Tibial nerve (tissue), 4 donors: Measurements from ENCODE around the gene DEFB114.

ENCODE experiments used
- EP300 ChIP-seq, 2 donors: sonication (generic); formaldehyde crosslinking; IDR thresholded peaks; one replicate each; pipeline ENCODE4 v1.6.1; 2017; ENCODE audit warnings: antibody characterized with exemption in 2 of 2, mild to moderate bottlenecking in 1 of 2
- POLR2A ChIP-seq, 2 donors: fragments of 450-650 bp; IDR thresholded peaks; one replicate each; pipeline ENCODE4 v1.6.1; 2017; ENCODE audit warnings: antibody characterized with exemption in 2 of 2, mild to moderate bottlenecking in 2 of 2, moderate library complexity in 2 of 2
- TF ChIP-seq, protein P1 (sequence below), 5 experiments: fragments of 200-600 bp in 3 of 5; fragments of 450-650 bp in 2 of 5; sonication (generic) in 3 of 5; IDR thresholded peaks; one replicate each; pipeline ENCODE4 v1.5.1; 2016 to 2019; ENCODE audit warnings: antibody characterized with exemption in 5 of 5, mild to moderate bottlenecking in 3 of 5, moderate library complexity in 2 of 5

- no peak for TF ChIP-seq EP300 (IDR thresholded peaks at IDR 0.05)
- TF ChIP-seq, protein P1, sequence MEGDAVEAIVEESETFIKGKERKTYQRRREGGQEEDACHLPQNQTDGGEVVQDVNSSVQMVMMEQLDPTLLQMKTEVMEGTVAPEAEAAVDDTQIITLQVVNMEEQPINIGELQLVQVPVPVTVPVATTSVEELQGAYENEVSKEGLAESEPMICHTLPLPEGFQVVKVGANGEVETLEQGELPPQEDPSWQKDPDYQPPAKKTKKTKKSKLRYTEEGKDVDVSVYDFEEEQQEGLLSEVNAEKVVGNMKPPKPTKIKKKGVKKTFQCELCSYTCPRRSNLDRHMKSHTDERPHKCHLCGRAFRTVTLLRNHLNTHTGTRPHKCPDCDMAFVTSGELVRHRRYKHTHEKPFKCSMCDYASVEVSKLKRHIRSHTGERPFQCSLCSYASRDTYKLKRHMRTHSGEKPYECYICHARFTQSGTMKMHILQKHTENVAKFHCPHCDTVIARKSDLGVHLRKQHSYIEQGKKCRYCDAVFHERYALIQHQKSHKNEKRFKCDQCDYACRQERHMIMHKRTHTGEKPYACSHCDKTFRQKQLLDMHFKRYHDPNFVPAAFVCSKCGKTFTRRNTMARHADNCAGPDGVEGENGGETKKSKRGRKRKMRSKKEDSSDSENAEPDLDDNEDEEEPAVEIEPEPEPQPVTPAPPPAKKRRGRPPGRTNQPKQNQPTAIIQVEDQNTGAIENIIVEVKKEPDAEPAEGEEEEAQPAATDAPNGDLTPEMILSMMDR (IDR thresholded peaks at IDR 0.05): no peak
- TF ChIP-seq POLR2A (IDR thresholded peaks at IDR 0.05): no peak
Measured at GRCh38 chr6:49912196-49912595, 51.8 kb downstream of the DEFB114 start.
